GM18867 (cell line): ENCODE measurements around the gene FOXC1.

ENCODE experiments used
- ATAC-seq: cut with Tn5 transposase; IDR thresholded peaks from one replicate; pipeline ENCODE4 v1.9.1; 2021; ENCODE audit warnings: mild to moderate bottlenecking, moderate library complexity; ENCODE audit not compliant: unreplicated experiment

The FOXC1 gene

GRCh38 chr6:1640476-1640875, 30.8 kb downstream of the FOXC1 start:
- no peak for ATAC-seq

GRCh38 chr6:1641343-1641885, 31.7 kb downstream of the FOXC1 start:
- no peak for ATAC-seq

- no peak for ATAC-seq
Measured at GRCh38 chr6:1643111-1643510, 33.4 kb downstream of the FOXC1 start.

DNA sequence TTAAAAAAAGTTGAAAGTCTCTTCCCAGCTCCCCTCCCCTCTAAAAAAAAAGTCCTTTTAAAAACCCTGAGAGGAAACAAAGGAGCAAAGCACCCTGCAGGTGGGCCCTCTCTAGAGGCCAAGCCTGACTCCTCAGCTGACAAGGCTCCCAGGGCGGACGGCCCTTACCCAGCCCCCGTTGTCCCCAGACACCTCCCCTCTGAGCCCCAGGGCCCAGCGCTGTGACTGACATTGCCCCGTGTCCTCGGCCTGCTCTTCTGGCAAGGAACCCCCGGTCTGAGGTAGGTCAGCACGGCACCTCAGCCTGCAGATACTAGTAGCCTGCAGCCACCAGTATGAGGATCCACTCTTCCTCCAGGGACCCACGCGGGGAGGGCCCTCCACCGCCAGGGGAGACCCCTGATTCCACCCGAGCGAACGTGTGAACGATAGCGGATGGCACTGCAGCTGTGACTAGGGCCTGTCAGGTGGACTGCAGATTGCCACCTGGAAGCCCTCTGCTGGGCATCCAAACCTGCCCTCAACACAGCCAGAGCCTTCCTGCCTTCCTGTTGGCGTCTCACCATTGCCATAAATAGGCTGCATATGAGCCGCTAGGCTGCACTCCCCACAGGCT, 34.2 kb downstream of the FOXC1 start:
- ATAC-seq = no peak

DNA sequence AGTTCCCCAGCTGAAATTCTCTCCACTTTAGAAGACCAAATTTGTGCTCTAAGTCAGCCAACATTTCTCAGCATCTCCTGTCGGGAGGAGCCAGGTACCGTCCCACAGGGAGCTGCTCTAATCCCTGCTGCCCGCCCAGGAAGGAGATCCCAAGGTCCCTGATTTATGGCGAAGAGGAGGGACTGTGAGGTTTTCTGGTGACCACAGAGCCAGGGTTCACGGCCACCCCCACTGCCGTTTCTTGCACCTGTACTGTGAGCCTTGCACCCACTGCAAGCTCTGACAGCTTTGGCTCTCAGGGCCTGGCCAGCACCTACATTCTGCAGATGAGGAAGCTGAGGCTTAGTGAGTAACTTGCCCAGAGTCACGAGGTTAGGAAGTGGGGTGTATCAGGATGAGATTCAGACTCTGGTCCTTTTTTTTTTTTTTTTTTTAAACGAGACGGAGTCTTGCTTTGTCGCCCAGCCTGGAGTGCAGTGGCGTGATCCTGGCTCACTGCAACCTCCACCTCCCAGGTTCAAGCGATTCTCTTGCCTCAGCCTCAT, 34.9 kb downstream of the FOXC1 start:
- no peak for ATAC-seq

- ATAC-seq = no peak
Measured at GRCh38 chr6:1645466-1646185, 35.9 kb downstream of the FOXC1 start.

DNA sequence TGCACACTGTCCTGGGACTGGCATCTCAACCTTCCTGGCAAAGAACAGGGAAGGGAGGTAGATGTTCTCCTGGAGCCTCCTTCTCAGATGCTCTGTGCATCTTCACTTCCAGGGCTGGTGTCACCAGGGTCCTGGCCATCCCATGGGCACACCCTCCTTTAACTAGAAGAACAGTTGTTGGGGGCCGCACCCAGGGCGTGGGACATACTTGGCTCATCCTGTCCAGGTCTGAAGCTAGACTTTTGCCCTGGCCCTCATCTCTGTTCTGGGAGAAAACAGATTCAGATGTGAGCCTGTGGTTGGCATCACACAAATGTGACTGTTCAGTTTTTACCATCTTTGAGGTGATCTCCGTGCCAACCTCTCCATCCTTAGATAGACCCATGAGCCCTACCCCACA, 41.6 kb downstream of the FOXC1 start:
- no peak for ATAC-seq

- no peak for ATAC-seq
Measured at GRCh38 chr6:1652842-1653241, 43.1 kb downstream of the FOXC1 start.

DNA sequence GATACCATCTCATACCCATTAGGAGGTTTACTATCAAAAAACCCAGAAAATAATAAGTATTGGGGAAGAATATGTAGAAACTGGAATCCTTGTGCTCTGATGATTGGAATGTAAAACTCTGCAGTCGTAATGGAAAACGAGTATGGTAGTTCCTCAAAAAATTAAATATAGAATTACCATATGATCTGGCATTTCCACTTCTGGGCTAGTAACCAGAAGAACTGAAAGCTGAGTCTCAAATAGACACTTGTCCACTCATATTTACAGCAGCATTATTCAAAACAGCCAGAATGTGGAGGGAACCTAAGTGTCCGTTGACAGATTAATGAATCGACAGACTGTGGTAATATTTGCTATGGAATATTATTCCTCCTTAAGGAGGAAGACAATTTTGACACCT, 44.3 kb downstream of the FOXC1 start:
- ATAC-seq = no peak

DNA sequence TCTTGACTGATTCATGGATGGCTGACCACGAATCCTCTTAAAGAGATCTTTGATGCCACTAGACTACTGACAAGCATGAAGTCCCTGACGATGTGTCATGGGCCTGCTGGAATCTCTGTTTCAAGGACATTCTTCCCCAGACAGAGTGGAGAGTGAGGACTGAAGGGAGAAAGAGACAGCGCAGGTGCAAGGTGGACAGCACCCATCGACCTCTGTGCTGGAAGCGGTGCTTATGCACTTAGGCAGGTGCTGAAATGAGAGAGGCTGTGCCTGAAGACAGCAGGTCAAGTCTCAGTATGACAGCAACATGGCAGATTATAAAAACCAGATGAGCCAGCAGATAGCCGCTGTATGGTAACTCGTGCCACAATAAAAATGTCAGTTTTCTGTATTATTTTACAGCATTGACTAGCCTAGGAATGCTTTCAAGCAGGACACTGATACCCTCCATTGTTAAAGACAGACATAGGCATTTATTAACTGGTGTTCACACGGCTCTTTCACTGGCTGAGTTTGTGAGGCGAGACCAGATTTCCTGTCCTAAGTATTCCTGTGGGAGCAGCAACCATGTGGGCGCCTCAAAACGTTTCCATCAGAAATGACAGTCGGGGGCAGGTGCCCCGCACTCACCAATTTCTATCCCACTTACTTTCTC, 47.5 kb downstream of the FOXC1 start:
- ATAC-seq = no peak

DNA sequence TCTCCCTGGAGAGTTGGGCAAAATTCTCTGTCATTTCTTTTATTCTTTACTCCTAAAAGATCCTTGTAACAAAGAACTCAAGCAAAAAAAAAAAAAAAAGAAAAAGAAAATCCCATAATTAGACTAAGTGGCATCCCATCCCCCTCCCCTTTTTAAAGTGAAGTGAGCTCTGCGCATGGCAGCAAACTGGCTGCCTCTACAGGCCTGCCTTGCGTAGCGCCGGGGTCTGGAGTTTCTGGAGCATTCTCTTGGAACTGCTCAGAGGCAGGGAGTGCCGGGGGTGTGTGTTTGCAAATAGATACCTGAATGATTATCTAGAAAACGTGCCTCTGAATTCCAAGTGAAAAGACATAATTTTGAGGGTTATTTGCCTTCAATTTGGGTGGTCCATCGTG, 48.1 kb downstream of the FOXC1 start:
- no peak for ATAC-seq

GRCh38 chr6:1658212-1659005, 48.7 kb downstream of the FOXC1 start:
- no peak for ATAC-seq

DNA sequence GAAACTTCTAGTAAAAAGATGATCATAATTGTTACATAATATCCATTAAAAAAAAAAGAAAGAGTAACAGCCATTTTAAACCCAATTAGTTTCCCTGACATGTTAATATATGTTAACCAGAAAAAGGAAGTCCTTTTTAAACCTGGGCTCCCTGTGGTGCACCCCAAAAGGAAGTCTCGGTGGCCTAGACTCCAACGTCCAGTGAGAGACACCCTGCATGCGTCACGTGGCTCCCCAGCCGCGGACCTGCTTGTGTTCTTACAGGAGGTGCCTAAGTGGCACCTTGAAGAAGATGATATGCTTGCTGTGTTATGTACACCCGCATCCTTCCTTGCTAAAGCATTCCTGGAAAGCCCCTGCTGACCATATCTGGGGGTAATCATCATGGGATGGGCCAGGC, 50.1 kb downstream of the FOXC1 start:
- ATAC-seq = no peak

GRCh38 chr6:1662534-1662933, 52.8 kb downstream of the FOXC1 start:
- no peak for ATAC-seq
